Neuronal stem cell (in vitro differentiated cells): ENCODE results near the gene GPC1.

Experiments
- DNase-seq: peaks from one replicate; pipeline ENCODE4 v3.0.0-alpha.2; 2013; ENCODE audit warnings: low spot score
- H2AFZ ChIP-seq: one replicate; pipeline ENCODE4 v1.6.1; 2013; ENCODE audit warnings: mild to moderate bottlenecking, low read length, inconsistent platforms
- H2AK5ac ChIP-seq: 2 replicates; pipeline ENCODE4 v1.6.1; 2013; ENCODE audit warnings: low read depth, mild to moderate bottlenecking, inconsistent platforms, low read length, moderate library complexity, mixed read lengths
- H2BK120ac ChIP-seq: 2 replicates; pipeline ENCODE4 v1.6.1; 2013; ENCODE audit warnings: low read depth, mild to moderate bottlenecking, inconsistent platforms, low read length, moderate library complexity, mixed read lengths
- H2BK12ac ChIP-seq: one replicate; pipeline ENCODE4 v1.6.1; 2013; ENCODE audit warnings: low read length, inconsistent platforms
- H2BK15ac ChIP-seq: 2 replicates; pipeline ENCODE4 v1.6.1; 2013; ENCODE audit warnings: mild to moderate bottlenecking, low read length, inconsistent platforms, mixed read lengths
- H2BK5ac ChIP-seq: one replicate; pipeline ENCODE4 v1.6.1; 2013; ENCODE audit warnings: inconsistent platforms, mild to moderate bottlenecking, low read length, moderate library complexity
- H3K14ac ChIP-seq: one replicate; pipeline ENCODE4 v1.6.1; 2013; ENCODE audit warnings: low read length, inconsistent platforms
- H3K18ac ChIP-seq: 2 replicates; pipeline ENCODE4 v1.6.1; 2013; ENCODE audit warnings: low read length, inconsistent platforms
- H3K23ac ChIP-seq: 2 replicates; pipeline ENCODE4 v1.6.1; 2013; ENCODE audit warnings: low read depth, mild to moderate bottlenecking, mixed read lengths, low read length, inconsistent platforms; ENCODE audit not compliant: poor library complexity
- H3K27ac ChIP-seq: replicated peaks from 3 replicates; pipeline ENCODE4 v1.5.1; 2013; ENCODE audit warnings: low read length, inconsistent platforms
- H3K27me3 ChIP-seq, 3 experiments: 2 replicates each; pipeline ENCODE4 v1.6.1; 2013; ENCODE audit warnings: low read length in 3 of 3, mild to moderate bottlenecking in 2 of 3, inconsistent platforms in 1 of 3, low read depth in 1 of 3, mixed read lengths in 1 of 3, moderate library complexity in 1 of 3; ENCODE audit not compliant: control insufficient read depth in 3 of 3, insufficient read depth in 3 of 3
- H3K36me3 ChIP-seq, 2 donors: replicated peaks in 1 of 2; 2 replicates each; pipeline ENCODE4 v1.6.1; 2013; ENCODE audit warnings: low read length in 2 of 2; ENCODE audit not compliant: control insufficient read depth in 2 of 2, insufficient read depth in 2 of 2
- H3K4ac ChIP-seq: 2 replicates; pipeline ENCODE4 v1.6.1; 2013; ENCODE audit warnings: inconsistent platforms, mild to moderate bottlenecking, low read length, moderate library complexity
- H3K4me1 ChIP-seq, 2 donors: 1 replicate in 1 of 2; 2 replicates in 1 of 2; pipeline ENCODE4 v1.6.1; 2013; ENCODE audit warnings: low read length in 2 of 2, low read depth in 1 of 2; ENCODE audit not compliant: control insufficient read depth in 2 of 2, insufficient read depth in 1 of 2
- H3K4me2 ChIP-seq: one replicate; pipeline ENCODE4 v1.6.1; 2013; ENCODE audit warnings: mild to moderate bottlenecking, low read length, inconsistent platforms; ENCODE audit not compliant: insufficient read depth, poor library complexity, severe bottlenecking
- H3K4me3 ChIP-seq, 2 donors: 2 replicates each; pipeline ENCODE4 v1.5.1; 2013; ENCODE audit warnings: low read length in 2 of 2, mild to moderate bottlenecking in 2 of 2, inconsistent platforms in 1 of 2, moderate library complexity in 1 of 2
- H3K79me1 ChIP-seq: one replicate; pipeline ENCODE4 v1.6.1; 2013; ENCODE audit warnings: low read depth, mild to moderate bottlenecking, inconsistent platforms, low read length, moderate library complexity
- H3K9ac ChIP-seq: one replicate; pipeline ENCODE4 v1.6.1; 2013; ENCODE audit warnings: mild to moderate bottlenecking, low read depth, low read length, inconsistent platforms; ENCODE audit not compliant: poor library complexity
- H3K9me3 ChIP-seq, 2 donors: replicated peaks in 1 of 2; 2 replicates each; pipeline versions ENCODE3 to v1.6.1; 2013; ENCODE audit warnings: low read length in 2 of 2, mild to moderate bottlenecking in 2 of 2, inconsistent platforms in 1 of 2, low read depth in 1 of 2, mixed read lengths in 1 of 2, moderate library complexity in 1 of 2; ENCODE audit not compliant: control insufficient read depth in 2 of 2, insufficient read depth in 1 of 2
- H4K8ac ChIP-seq: one replicate; pipeline ENCODE4 v1.6.1; 2013; ENCODE audit warnings: low read depth, mild to moderate bottlenecking, inconsistent platforms, low read length, moderate library complexity
- H4K91ac ChIP-seq: one replicate; pipeline ENCODE4 v1.6.1; 2013; ENCODE audit warnings: low read length, low read depth, mild to moderate bottlenecking, inconsistent platforms; ENCODE audit not compliant: poor library complexity
- WGBS, 2 donors: extraction: QIAGEN DNeasy Blood & Tissue Kit; methylation state at CpG; one replicate each; pipeline ENCODE4 v1.1.7; 2013; ENCODE audit warnings: missing lambda C conversion rate in 2 of 2, mixed read lengths in 1 of 2; ENCODE audit not compliant: insufficient read length in 2 of 2, insufficient replicate concordance in 1 of 2; ENCODE audit errors: extremely low coverage in 2 of 2; 5-methylcytosine and 5-hydroxymethylcytosine counted together

Gene GPC1

DNA sequence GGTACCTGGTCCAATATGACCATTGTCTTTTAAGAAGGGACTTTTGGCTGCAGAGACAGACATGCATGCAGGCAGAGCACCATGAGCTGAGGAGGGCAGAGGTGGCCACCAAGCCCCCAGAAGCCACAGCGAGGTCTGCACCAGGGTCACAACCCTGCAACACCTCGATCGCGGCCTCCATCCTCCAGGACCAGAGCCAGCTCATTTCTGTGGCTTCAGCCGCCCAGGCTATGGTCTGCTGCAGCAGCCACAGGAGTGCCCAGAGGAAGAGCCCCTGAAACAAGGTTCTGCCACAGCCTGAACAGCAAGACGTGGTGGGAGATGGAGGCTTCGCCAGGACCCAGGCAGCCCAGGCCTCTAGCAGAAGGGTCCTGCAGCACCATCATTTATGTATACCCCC lies 68.4 kb downstream of the GPC1 start:
- no peak overlapping the region for H2BK5ac ChIP-seq
- H3K27ac ChIP-seq = no peak overlapping the region
- no peak overlapping the region for H4K91ac ChIP-seq
- no peak overlapping the region for H2BK12ac ChIP-seq
- H2BK15ac ChIP-seq = no peak overlapping the region
- no peak overlapping the region for H2AFZ ChIP-seq
- H3K79me1 ChIP-seq = peaks cover 9% of the 10 kb centered on the region
- WGBS, 2 donors = no CpG with 5 or more reads among the region's 7 CpGs
- no peak overlapping the region for H3K14ac ChIP-seq
- H3K4me1 ChIP-seq = no peaks in the 10 kb centered on the region
- H3K27me3 ChIP-seq = no peaks in the 10 kb centered on the region
- no peaks in the 10 kb centered on the region for H3K9me3 ChIP-seq
- H3K4me2 ChIP-seq = no peak overlapping the region
- H3K4me3 ChIP-seq = no peak overlapping the region
- H3K23ac ChIP-seq = no peak overlapping the region
- H4K8ac ChIP-seq = no peak overlapping the region
- DNase-seq = no peak
- H3K18ac ChIP-seq = no peak overlapping the region
- no peak overlapping the region for H2AK5ac ChIP-seq
- no peak overlapping the region for H3K9ac ChIP-seq
- H3K36me3 ChIP-seq = peaks cover 0 to 25% of the 10 kb centered on the region in 2 donors
- no peak overlapping the region for H2BK120ac ChIP-seq
- no peak overlapping the region for H3K4ac ChIP-seq

- Histone ChIP-seq H4K91ac (no peak overlapping the region), H3K36me3 (peaks cover 0 to 8% of the 10 kb centered on the region in 2 donors), H3K23ac (no peak overlapping the region), H3K4me2 (no peak overlapping the region), H2BK120ac (no peak overlapping the region), H2BK5ac (no peak overlapping the region), H3K27me3 (no peaks in the 10 kb centered on the region), H4K8ac (no peak overlapping the region), H3K18ac (no peak overlapping the region), H3K79me1 (peaks cover 5% of the 10 kb centered on the region), H3K9ac (no peak overlapping the region), H2BK12ac (no peak overlapping the region), H3K9me3 (no peaks in the 10 kb centered on the region), H3K4me3 (no peak overlapping the region), H2BK15ac (no peak overlapping the region), H3K14ac (no peak overlapping the region), H3K4ac (no peak overlapping the region), H3K27ac (no peak overlapping the region), H3K4me1 (no peaks in the 10 kb centered on the region), H2AFZ (no peak overlapping the region), H2AK5ac (no peak overlapping the region)
- no CpG with 5 or more reads among the region's 14 CpGs for WGBS, 2 donors
- DNase-seq = no peak
Observed at GRCh38 chr2:240505910-240506309, 70.4 kb downstream of the GPC1 start.

DNA sequence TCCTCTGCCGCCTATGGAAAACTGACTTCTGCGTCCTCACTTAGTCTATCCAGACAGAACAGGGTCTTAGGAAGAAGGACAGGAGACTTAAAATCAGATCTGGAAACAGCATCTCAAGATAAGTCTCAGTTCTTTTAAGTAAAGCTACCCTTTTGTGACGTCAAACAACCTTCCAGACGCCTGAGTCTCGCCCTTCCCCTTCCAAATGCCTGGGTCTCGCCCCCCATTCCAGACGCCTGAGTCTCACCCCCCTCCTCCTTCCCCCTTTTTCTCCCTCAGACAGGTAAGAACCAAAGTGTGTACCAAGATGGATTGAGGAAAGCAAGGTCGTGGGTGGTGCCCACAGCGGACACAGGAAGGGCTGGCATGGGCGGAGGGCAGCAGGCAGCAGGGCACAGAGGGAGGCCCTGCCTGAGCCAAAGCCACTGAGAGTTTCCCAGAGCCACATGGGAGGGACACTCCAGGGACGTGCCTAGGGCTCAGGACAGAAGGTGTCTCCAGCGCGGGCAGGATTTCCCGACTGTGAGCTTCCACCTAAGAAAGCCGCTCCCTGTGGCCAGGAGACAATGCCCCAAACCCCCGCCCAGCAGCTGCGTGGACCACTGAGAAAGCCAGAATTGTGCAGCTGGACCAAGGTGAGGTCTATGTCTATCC lies 71.1 kb downstream of the GPC1 start:
- no peak overlapping the region for H2BK12ac ChIP-seq
- H3K9me3 ChIP-seq = no peaks in the 10 kb centered on the region
- H3K9ac ChIP-seq = no peak overlapping the region
- no peak overlapping the region for H4K91ac ChIP-seq
- H3K4me3 ChIP-seq = no peak overlapping the region
- peaks cover 1% of the 10 kb centered on the region for H3K79me1 ChIP-seq
- no peak overlapping the region for H3K23ac ChIP-seq
- H3K14ac ChIP-seq = no peak overlapping the region
- no peak overlapping the region for H3K18ac ChIP-seq
- H3K4me2 ChIP-seq = no peak overlapping the region
- no peak overlapping the region for H2BK120ac ChIP-seq
- no peaks in the 10 kb centered on the region for H3K4me1 ChIP-seq
- H2BK15ac ChIP-seq = no peak overlapping the region
- H2AFZ ChIP-seq = no peak overlapping the region
- no peak overlapping the region for H2BK5ac ChIP-seq
- H3K4ac ChIP-seq = no peak overlapping the region
- peaks cover 0 to 11% of the 10 kb centered on the region in 2 donors for H3K36me3 ChIP-seq
- no CpG with 5 or more reads among the region's 17 CpGs for WGBS, 2 donors
- no peaks in the 10 kb centered on the region for H3K27me3 ChIP-seq
- no peak for DNase-seq
- H4K8ac ChIP-seq = no peak overlapping the region
- H3K27ac ChIP-seq = no peak overlapping the region
- no peak overlapping the region for H2AK5ac ChIP-seq

DNA sequence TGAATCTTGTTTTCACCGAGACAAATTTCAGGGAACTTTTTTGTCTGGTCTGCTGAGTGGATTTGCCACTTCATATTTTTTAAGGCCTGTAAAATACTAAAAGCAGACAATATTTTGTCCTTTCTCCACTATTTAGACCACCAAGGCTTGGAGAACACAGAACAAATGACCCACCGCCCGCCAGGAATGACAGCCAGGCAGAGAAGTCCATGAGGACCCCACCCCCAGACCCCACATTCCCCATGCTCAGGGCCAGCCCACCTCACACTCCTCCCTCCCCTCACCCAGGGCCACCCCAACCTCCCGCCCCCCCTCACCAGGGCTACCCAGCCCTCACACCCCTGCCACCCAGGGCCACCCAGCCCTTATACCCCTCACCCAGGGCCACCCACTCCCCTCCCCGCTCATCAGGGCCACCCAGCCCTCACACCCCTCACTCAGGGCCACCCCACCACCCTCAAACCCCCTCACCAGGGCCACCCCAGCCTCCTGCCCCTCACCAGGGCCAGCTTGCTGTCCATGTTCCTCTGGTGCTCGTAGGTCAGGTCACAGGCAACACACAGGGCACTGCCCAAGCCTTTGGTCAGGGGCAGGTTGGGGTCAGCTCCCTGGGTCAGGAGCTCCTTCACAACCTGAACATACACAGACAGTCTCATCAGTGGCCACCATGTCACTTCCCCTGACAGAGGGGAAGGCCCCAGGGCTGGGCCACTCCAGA lies 71.8 kb downstream of the GPC1 start:
- Histone ChIP-seq H3K23ac (peak overlapping the region; percentile 61), H3K18ac (peak overlapping the region; percentile 77), H3K14ac (peak overlapping the region; percentile 49), H4K91ac (no peak overlapping the region), H3K79me1 (no peaks in the 10 kb centered on the region), H3K4me1 (no peaks in the 10 kb centered on the region), H2AFZ (no peak overlapping the region), H3K4me2 (no peak overlapping the region), H3K4me3 (no peak overlapping the region), H3K9me3 (no peaks in the 10 kb centered on the region), H3K4ac (no peak overlapping the region), H3K36me3 (peaks cover 0 to 13% of the 10 kb centered on the region in 2 donors), H2BK5ac (peak overlapping the region; percentile 32), H3K27ac (no peak overlapping the region), H3K9ac (no peak overlapping the region), H3K27me3 (no peaks in the 10 kb centered on the region), H2BK12ac (no peak overlapping the region), H2BK15ac (no peak overlapping the region), H2AK5ac (peak overlapping the region; percentile 7), H4K8ac (no peak overlapping the region), H2BK120ac (no peak overlapping the region)
- DNase-seq = no peak
- no CpG with 5 or more reads among the region's 6 CpGs for WGBS, 2 donors
